H1 (cell line): ENCODE results near the gene RELN. TPM values are rescaled to one million over a fixed set of nuclear protein-coding genes. Genes with fewer than 3 reads are reported as not detected.

ENCODE experiments used
- BACH1 ChIP-seq: IDR thresholded peaks from 2 replicates; pipeline ENCODE4 v1.6.1; 2012; ENCODE audit warnings: low read length, improper control_type of control experiment
- CBX8 ChIP-seq: fragments of 300-800, 300-1000 bp; sonication (generic); IDR thresholded peaks from 2 replicates; pipeline ENCODE4 v1.7.1; 2016; ENCODE audit warnings: low read depth, low read length, borderline replicate concordance
- GABPA ChIP-seq: IDR thresholded peaks from 2 replicates; pipeline ENCODE4 v1.6.1; 2011; ENCODE audit warnings: mild to moderate bottlenecking, low read length, moderate library complexity, borderline replicate concordance; ENCODE audit not compliant: insufficient read depth
- POLR2AphosphoS5 ChIP-seq: IDR thresholded peaks from 2 replicates; pipeline ENCODE4 v1.6.1; 2011; ENCODE audit warnings: low read depth, low read length
- SIN3A ChIP-seq, 2 experiments: IDR thresholded peaks in 1 of 2; conservative IDR thresholded peaks in 1 of 2; 2 replicates each; pipeline ENCODE4 v1.6.1; 2011 to 2012; ENCODE audit warnings: low read length in 2 of 2, improper control_type of control experiment in 1 of 2, low read depth in 1 of 2, mild to moderate bottlenecking in 1 of 2
- SP2 ChIP-seq: IDR thresholded peaks from 2 replicates; pipeline ENCODE4 v1.6.1; 2012; ENCODE audit warnings: mild to moderate bottlenecking, low read length, inconsistent platforms
- polyA plus RNA-seq, 7 experiments: library from polyadenylated mRNA; depleted of rRNA in 3 of 7; stranded (reverse) in 5 of 7; unstranded in 2 of 7; fragments of >200 nt in 5 of 7; fragments of 200-250 nt in 2 of 7; gene quantifications; 1 replicate in 5 of 7; 2 replicates in 1 of 7; 4 replicates in 1 of 7; pipeline versions ENCODE4 v1.2.1 to v1.2.3, GENCODE V29; 2011 to 2013; ENCODE audit warnings: missing spikeins in 2 of 7, mixed read lengths in 2 of 7
- total RNA-seq: library from RNA; stranded (reverse); fragmentation: NEBNext Ultra II Directional; extraction: Animal tissue kit (Norgen Biotek cat#: 25700); gene quantifications from 2 replicates; pipeline ENCODE4 v1.2.1, GENCODE V29; 2021
- TF ChIP-seq, protein P1 (sequence below): IDR thresholded peaks from 2 replicates; pipeline ENCODE4 v1.6.1; 2011; ENCODE audit warnings: low read depth, mild to moderate bottlenecking, low read length; ENCODE audit not compliant: insufficient read depth

The RELN gene
- total and polyA plus RNA-seq, 2 of the 8 experiments (the other 6 are each of a cell fraction or from before 2014, with no cell fraction given): 0.03 to 0.07 TPM

DNA sequence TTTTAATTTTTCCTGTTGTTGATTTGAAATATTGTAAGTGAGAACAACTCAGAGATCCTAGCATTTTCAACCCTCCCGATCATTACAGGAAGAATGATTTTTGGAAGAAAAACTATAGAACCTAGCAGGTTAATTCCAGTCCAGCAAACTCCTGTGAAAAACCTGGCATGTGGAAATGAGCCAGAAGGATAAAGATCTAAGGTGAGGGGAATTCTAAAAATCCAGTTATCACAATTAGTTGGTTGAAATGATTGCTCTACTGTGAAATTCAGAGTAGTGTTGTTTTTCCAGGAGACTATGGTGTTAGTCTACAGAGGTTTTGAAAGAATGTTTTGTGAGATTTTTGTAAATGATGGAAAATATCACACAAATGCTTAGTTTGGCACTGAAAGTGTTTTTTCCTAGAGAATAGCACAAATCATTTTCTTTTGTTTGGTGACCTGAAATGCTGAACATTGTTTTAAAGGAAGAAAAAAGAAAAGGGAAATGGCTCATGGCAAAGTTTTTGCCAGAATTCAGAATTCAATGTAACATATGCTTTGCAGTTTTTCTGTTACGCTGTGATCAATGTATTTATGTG lies 391.0 kb downstream of the RELN start (continued):
- TF ChIP-seq SP2: no peak
- no peak for TF ChIP-seq GABPA
- TF ChIP-seq SIN3A (conservative IDR thresholded peaks at IDR 0.05 in 1 of 2, IDR thresholded peaks at IDR 0.05 in 1 of 2; ENCODE audit: low read depth in 1 of 2, low read length in 2 of 2): no peak
- TF ChIP-seq CBX8: no peak
- TF ChIP-seq BACH1: no peak
- TF ChIP-seq POLR2AphosphoS5: no peak
- TF ChIP-seq, protein P1, sequence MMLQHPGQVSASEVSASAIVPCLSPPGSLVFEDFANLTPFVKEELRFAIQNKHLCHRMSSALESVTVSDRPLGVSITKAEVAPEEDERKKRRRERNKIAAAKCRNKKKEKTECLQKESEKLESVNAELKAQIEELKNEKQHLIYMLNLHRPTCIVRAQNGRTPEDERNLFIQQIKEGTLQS: no peak
